ENCODE results near the gene BIRC3. TPM values are rescaled to one million over a fixed set of nuclear protein-coding genes. Genes with fewer than 3 reads are reported as not detected.

BIRC3 gene
- total RNA-seq (2022; extraction: Qiagen RNA extraction; ENCODE audit: low read depth): 34.3 to 43.9 TPM (median 42.0 TPM) in 5 replicates

DNA sequence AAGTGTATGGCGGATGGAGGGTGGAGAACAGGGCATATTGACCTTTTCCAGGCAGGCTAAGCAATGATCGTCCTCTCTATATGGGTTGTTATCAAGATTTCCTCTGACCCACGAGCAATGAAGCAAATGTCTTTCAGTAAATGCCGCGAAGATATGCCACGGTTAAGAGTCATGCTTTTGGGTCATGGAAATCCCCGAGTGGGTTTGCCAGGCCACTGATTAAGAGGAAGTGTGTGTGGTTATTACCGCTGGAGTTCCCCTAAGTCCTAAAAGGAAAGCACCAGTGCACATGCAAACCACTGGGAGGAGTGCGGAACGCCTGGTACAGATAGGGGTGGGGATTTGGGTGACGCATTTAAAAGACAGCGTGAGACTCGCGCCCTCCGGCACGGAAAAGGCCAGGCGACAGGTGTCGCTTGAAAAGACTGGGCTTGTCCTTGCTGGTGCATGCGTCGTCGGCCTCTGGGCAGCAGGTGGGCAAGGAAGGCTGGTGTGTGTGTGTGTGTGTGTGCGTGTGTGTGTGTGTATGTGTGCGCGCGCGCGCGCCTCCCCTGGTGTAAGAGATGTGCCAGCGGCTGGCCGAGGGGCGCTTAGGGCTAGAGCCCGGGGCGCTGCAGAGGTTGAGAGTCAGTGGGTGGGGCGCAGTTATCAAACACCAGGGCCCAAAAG, at the start of gene BIRC3:
Gene BIRC3 (plus strand): TSS at position 386 of the 669 bp plus-strand sequence. CDS start 7,026 bp downstream, outside the sequence.

GRCh38 chr11:102346748-102347461, 29.6 kb downstream of the BIRC3 start, which contains the start of gene BIRC2:
BIRC2 (plus strand) TSS chr11:102347214; CDS start chr11:102349855, 2,641 bp downstream.

Other genes with a start within 250 kb of the BIRC3 start
- 57.0 to 71.4 TPM (median 65.6 TPM) in 5 replicates for gene YAP1, start 207.0 kb upstream of the BIRC3 start, total RNA-seq (2022; extraction: Qiagen RNA extraction; ENCODE audit: low read depth)
- 27.2 to 31.5 TPM (median 27.9 TPM) in 5 replicates for gene BIRC2, start 29.7 kb downstream of the BIRC3 start, total RNA-seq (2022; extraction: Qiagen RNA extraction; ENCODE audit: low read depth)
- 112 to 194 TPM (median 171 TPM) in 5 replicates for gene TMEM123, start 135.3 kb downstream of the BIRC3 start, total RNA-seq (2022; extraction: Qiagen RNA extraction; ENCODE audit: low read depth)
- gene MMP7, start 213.3 kb downstream of the BIRC3 start, total RNA-seq (2022; extraction: Qiagen RNA extraction; ENCODE audit: low read depth): 22.8 to 33.8 TPM (median 24.6 TPM) in 5 replicates

Measured in A549 treated with GW870086 at 1 μM for 4 hours (cell line).